ENCODE measurements around the gene MAJIN. TPM values are rescaled to one million over a fixed set of nuclear protein-coding genes. Genes with fewer than 3 reads are reported as not detected.

The MAJIN gene
- total and polyA plus RNA-seq, 2 experiments from 2014 or later, result not detected

DNA sequence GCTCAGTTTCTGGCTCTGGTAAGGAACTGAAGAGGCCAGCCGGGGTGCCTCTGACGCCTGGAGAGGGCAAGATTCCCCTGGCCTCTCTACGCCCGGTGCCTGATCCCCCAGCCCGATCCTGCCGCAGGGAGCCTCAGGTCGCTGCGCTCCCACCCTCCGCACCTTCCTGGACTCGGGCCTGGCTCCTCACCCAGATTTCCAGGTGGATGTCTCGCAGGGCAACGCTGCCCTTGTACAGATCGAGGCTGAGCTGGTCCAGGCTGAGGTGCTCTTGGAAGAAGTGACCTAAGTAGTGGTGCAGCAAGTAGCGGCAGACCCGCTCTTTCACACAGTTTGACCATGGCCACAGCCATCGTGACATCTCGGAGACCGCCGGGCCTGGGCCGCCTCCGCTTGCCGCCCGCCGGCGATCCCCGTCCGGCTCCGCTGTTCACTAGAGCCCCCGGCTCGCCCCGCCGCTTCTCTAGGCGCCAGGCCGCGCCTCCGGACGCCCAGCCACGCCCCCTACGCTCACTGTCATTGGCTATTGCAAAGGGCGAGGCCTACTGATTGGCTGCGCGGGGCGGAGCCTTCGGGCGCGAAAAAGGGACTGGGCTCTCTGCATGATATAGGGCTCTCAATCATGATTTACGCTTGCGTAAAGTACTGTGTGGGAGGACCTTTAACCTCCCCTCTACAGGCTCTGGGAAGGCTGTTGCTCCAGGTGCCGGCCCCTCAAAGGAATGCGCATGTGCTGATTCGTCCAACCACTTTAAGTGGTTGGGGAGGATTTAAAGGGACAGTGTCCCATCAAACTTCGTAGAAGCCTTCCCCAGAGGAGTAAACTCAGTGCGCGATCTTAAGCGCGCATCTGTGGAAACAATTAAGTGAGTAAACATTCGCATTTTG is 54.9 kb downstream of the MAJIN start, which contains the start of gene ATG2A:
TSS of gene ATG2A (minus strand) at position 435 of the 888 bp plus-strand sequence. CDS start at position 361, 74 bp downstream.
- Histone ChIP-seq H3K27ac (ENCODE audit: low read depth) (peak within 1 kb of the TSS; percentile 6), H3K4me2 (peak within 1 kb of the TSS; percentile 84), H3K4me3 (peak within 1 kb of the TSS; percentile 70), H3K36me3 (ENCODE audit: insufficient read depth) (no peaks in the 10 kb centered on the region), H4K20me1 (replicated peaks; ENCODE audit: insufficient read depth) (no peaks in the 10 kb centered on the region), H3K9me2 (ENCODE audit: insufficient read depth) (no peaks in the 10 kb centered on the region), H2AFZ (peak within 1 kb of the TSS; percentile 1; the same call in 1 of the 2 replicates), H3K27me3 (ENCODE audit: insufficient read depth) (no peaks in the 10 kb centered on the region), H3K4me1 (ENCODE audit: insufficient read depth) (peaks cover 8% of the 10 kb centered on the region), H3F3A (replicated peaks; ENCODE audit: low read depth) (no peaks in the 10 kb centered on the region), H3K79me2 (replicated peaks; ENCODE audit: insufficient read depth) (no peaks in the 10 kb centered on the region; the same call in 1 of the 2 replicates)
- ATAC-seq (peak; percentile 95), DNase-seq (ENCODE audit: low spot score) (peak; percentile 99)
- TF ChIP-seq JUNB (IDR thresholded peaks at IDR 0.05; ENCODE audit: unreplicated experiment) (no peak), POLR2AphosphoS5 (IDR thresholded peaks at IDR 0.05; ENCODE audit: low read depth) (peak; percentile 76)
- TF ChIP-seq, protein P1, sequence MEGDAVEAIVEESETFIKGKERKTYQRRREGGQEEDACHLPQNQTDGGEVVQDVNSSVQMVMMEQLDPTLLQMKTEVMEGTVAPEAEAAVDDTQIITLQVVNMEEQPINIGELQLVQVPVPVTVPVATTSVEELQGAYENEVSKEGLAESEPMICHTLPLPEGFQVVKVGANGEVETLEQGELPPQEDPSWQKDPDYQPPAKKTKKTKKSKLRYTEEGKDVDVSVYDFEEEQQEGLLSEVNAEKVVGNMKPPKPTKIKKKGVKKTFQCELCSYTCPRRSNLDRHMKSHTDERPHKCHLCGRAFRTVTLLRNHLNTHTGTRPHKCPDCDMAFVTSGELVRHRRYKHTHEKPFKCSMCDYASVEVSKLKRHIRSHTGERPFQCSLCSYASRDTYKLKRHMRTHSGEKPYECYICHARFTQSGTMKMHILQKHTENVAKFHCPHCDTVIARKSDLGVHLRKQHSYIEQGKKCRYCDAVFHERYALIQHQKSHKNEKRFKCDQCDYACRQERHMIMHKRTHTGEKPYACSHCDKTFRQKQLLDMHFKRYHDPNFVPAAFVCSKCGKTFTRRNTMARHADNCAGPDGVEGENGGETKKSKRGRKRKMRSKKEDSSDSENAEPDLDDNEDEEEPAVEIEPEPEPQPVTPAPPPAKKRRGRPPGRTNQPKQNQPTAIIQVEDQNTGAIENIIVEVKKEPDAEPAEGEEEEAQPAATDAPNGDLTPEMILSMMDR (conservative IDR thresholded peaks at IDR 0.05; ENCODE audit: low read depth in 2 of 2), result no peak
- Mint-ChIP-seq H3K36me3 (ENCODE audit: low read depth) (no peaks in the 10 kb centered on the region), H3K9me3 (no peaks in the 10 kb centered on the region), H3K4me3 (peak within 1 kb of the TSS; percentile 91), H3K27me3 (ENCODE audit: insufficient read depth, low read depth, poor library complexity) (peaks cover 7% of the 10 kb centered on the region), H3K4me1 (peaks cover 17% of the 10 kb centered on the region), H3K27ac (peak within 1 kb of the TSS; percentile 96)

GRCh38 chr11:64916040-64916774 is 55.7 kb downstream of the MAJIN start:
- Mint-ChIP-seq H3K36me3 (ENCODE audit: low read depth) (peaks cover 6% of the 10 kb centered on the region), H3K27me3 (ENCODE audit: insufficient read depth, low read depth, poor library complexity) (peaks cover 7% of the 10 kb centered on the region), H3K9me3 (no peaks in the 10 kb centered on the region), H3K27ac (peak overlapping the region; percentile 92), H3K4me1 (peaks cover 17% of the 10 kb centered on the region), H3K4me3 (peak overlapping the region; percentile 91)
- Histone ChIP-seq H2AFZ (peak overlapping the region; percentile 1; the same call in 1 of the 2 replicates), H3K36me3 (ENCODE audit: insufficient read depth) (no peaks in the 10 kb centered on the region), H3F3A (replicated peaks; ENCODE audit: low read depth) (no peaks in the 10 kb centered on the region), H3K27ac (ENCODE audit: low read depth) (no peak overlapping the region), H3K4me3 (peak overlapping the region; percentile 70), H4K20me1 (replicated peaks; ENCODE audit: insufficient read depth) (no peaks in the 10 kb centered on the region), H3K9me2 (ENCODE audit: insufficient read depth) (no peaks in the 10 kb centered on the region), H3K4me2 (peak overlapping the region; percentile 84), H3K27me3 (ENCODE audit: insufficient read depth) (no peaks in the 10 kb centered on the region), H3K4me1 (ENCODE audit: insufficient read depth) (peaks cover 8% of the 10 kb centered on the region), H3K79me2 (replicated peaks; ENCODE audit: insufficient read depth) (no peaks in the 10 kb centered on the region; the same call in 1 of the 2 replicates)
- peak; percentile 21 for ATAC-seq
- DNase-seq (ENCODE audit: low spot score), result peak; percentile 62
- no peak for TF ChIP-seq ZNF331 (CRISPR knock-in tag; IDR thresholded peaks at IDR 0.05; ENCODE audit: low read depth)
- no peak for TF ChIP-seq POLR2AphosphoS5 (IDR thresholded peaks at IDR 0.05; ENCODE audit: low read depth)
- no peak for TF ChIP-seq CREB1 (CRISPR knock-in tag; IDR thresholded peaks at IDR 0.05; ENCODE audit: low read depth)
- TF ChIP-seq, protein P1 (conservative IDR thresholded peaks at IDR 0.05; ENCODE audit: low read depth in 2 of 2), result no peak
- TF ChIP-seq JUNB (IDR thresholded peaks at IDR 0.05; ENCODE audit: unreplicated experiment), result no peak
- no peak for TF ChIP-seq ZNF114 (CRISPR knock-in tag; IDR thresholded peaks at IDR 0.05)
- TF ChIP-seq NANOG (IDR thresholded peaks at IDR 0.05; ENCODE audit: borderline replicate concordance), result no peak
- TF ChIP-seq EZH2 (IDR thresholded peaks at IDR 0.05; ENCODE audit: low read depth, unreplicated experiment), result no peak
- no peak for TF ChIP-seq EZH2phosphoT487 (IDR thresholded peaks at IDR 0.05; ENCODE audit: unreplicated experiment)
- TF ChIP-seq STAT1 (IDR thresholded peaks at IDR 0.05; ENCODE audit: unreplicated experiment), result no peak
- TF ChIP-seq, protein P2, sequence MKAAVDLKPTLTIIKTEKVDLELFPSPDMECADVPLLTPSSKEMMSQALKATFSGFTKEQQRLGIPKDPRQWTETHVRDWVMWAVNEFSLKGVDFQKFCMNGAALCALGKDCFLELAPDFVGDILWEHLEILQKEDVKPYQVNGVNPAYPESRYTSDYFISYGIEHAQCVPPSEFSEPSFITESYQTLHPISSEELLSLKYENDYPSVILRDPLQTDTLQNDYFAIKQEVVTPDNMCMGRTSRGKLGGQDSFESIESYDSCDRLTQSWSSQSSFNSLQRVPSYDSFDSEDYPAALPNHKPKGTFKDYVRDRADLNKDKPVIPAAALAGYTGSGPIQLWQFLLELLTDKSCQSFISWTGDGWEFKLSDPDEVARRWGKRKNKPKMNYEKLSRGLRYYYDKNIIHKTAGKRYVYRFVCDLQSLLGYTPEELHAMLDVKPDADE (IDR thresholded peaks at IDR 0.05), result no peak
